GM12878 (cell line): ENCODE data around the gene TRAF2. TPM values are rescaled to one million over a fixed set of nuclear protein-coding genes. Genes with fewer than 3 reads are reported as not detected.

Source experiments
- ATAC-seq: fragments of 200-7000 bp; cut with Tn5 transposase; 3 replicates; pipeline ENCODE4 v1.9.1; 2020; ENCODE audit warnings: mild to moderate bottlenecking, moderate library complexity
- BruUV-seq: library from RNA; stranded (reverse); fragments of 400-500 nt; replicated peaks from 2 replicates; lab custom pipeline; 2021; lab: Mats Ljungman, UMichigan
- CTCF ChIA-PET: fragments of 300-600 bp; sonication (Branson Sonifier 250); formaldehyde crosslinking; extraction: SDS; loops from one replicate; lab custom pipeline; 2021; ENCODE audit warnings: inconsistent platforms; lab: Yijun Ruan, JAX
- POLR2A ChIA-PET: fragments of 350-600 bp; formaldehyde crosslinking; extraction: SDS; loops from one replicate; lab custom pipeline; 2021; ENCODE audit warnings: inconsistent platforms; lab: Charles Lee
- RAD21 ChIA-PET: fragments of 300-600 bp; sonication (Branson Sonifier 250); formaldehyde crosslinking; loops from one replicate; lab custom pipeline; 2023; ENCODE audit warnings: antibody characterized with exemption; ENCODE audit not compliant: unreplicated experiment; lab: Charles Lee
- SMC1A ChIA-PET: fragments of 300-600 bp; sonication (Branson Sonifier 250); formaldehyde crosslinking; loops from one replicate; lab custom pipeline; 2023; ENCODE audit not compliant: unreplicated experiment, uncharacterized antibody; lab: Charles Lee
- DNase-seq: peaks from one replicate; pipeline ENCODE4 v3.0.0-alpha.2; 2011; ENCODE audit warnings: low read depth, low spot score
- FAIRE-seq: peaks from 3 replicates; lab custom pipeline; 2011; peaks lifted over from hg19 to GRCh38; lab: Jason Lieb, UNC
- H2AFZ ChIP-seq: 2 replicates; pipeline ENCODE4 v1.6.0; 2011; ENCODE audit warnings: low read depth, low read length, control low read depth; ENCODE audit not compliant: control insufficient read depth
- H3K27ac ChIP-seq: 2 replicates; pipeline ENCODE4 v1.5.1; 2011; ENCODE audit warnings: control low read depth; ENCODE audit not compliant: control insufficient read depth, insufficient read depth
- H3K27me3 ChIP-seq, 2 experiments: replicated peaks in 1 of 2; 2 replicates each; pipeline versions ENCODE4 v1.6.0 to v1.6.1; 2011; ENCODE audit warnings: low read length in 1 of 2; ENCODE audit not compliant: control insufficient read depth in 2 of 2, insufficient read depth in 2 of 2
- H3K36me3 ChIP-seq, 2 experiments: 2 replicates each; pipeline ENCODE4 v1.5.1; 2011; ENCODE audit warnings: low read length in 1 of 2; ENCODE audit not compliant: control insufficient read depth in 2 of 2, insufficient read depth in 2 of 2
- H3K4me1 ChIP-seq: 2 replicates; pipeline ENCODE4 v1.6.1; 2011; ENCODE audit warnings: mild to moderate bottlenecking, low read length, moderate library complexity, mixed read lengths; ENCODE audit not compliant: control insufficient read depth, insufficient read depth
- H3K4me2 ChIP-seq: 2 replicates; pipeline ENCODE4 v1.6.0; 2011; ENCODE audit warnings: control low read depth; ENCODE audit not compliant: control insufficient read depth, insufficient read depth
- H3K4me3 ChIP-seq: fragments of 200-600 bp; sonication (generic); 2 replicates; pipeline ENCODE4 v1.5.1; 2016
- H3K79me2 ChIP-seq: 2 replicates; pipeline ENCODE4 v1.6.0; 2011; ENCODE audit warnings: low read length; ENCODE audit not compliant: control insufficient read depth, insufficient read depth
- H3K9ac ChIP-seq: 2 replicates; pipeline ENCODE4 v1.8.0; 2011; ENCODE audit warnings: low read length, control low read depth, mixed read lengths; ENCODE audit not compliant: control insufficient read depth, insufficient read depth
- H3K9me3 ChIP-seq: replicated peaks from 3 replicates; pipeline ENCODE4 v1.5.1; 2011; ENCODE audit warnings: mild to moderate bottlenecking, low read length; ENCODE audit not compliant: control insufficient read depth, insufficient read depth
- H4K20me1 ChIP-seq: 2 replicates; pipeline ENCODE4 v1.6.0; 2011; ENCODE audit not compliant: control insufficient read depth, insufficient read depth
- CBX3 ChIP-seq: fragments of 200-600 bp; sonication (generic); IDR thresholded peaks from 2 replicates; pipeline ENCODE4 v1.6.1; 2016; ENCODE audit warnings: low read depth, borderline replicate concordance
- DPF2 ChIP-seq: fragments of 450-650 bp; IDR thresholded peaks from 2 replicates; pipeline ENCODE4 v1.6.1; 2017; ENCODE audit warnings: mild to moderate bottlenecking
- NBN ChIP-seq: fragments of 450-650 bp; IDR thresholded peaks from 2 replicates; pipeline ENCODE4 v1.6.1; 2016
- NFXL1 ChIP-seq: fragments of 450-650 bp; IDR thresholded peaks from 2 replicates; pipeline ENCODE4 v1.6.1; 2017; ENCODE audit warnings: antibody characterized with exemption, mild to moderate bottlenecking, borderline replicate concordance
- NR2F1 ChIP-seq: fragments of 450-650 bp; conservative IDR thresholded peaks from 2 replicates; pipeline ENCODE4 v1.6.1; 2017; ENCODE audit warnings: mild to moderate bottlenecking
- PKNOX1 ChIP-seq: fragments of 450-650 bp; IDR thresholded peaks from 2 replicates; pipeline ENCODE4 v1.6.1; 2016; ENCODE audit warnings: mild to moderate bottlenecking
- PML ChIP-seq: IDR thresholded peaks from 2 replicates; pipeline ENCODE4 v1.6.1; 2012; ENCODE audit warnings: low read length, inconsistent platforms
- RAD51 ChIP-seq: fragments of 450-650 bp; IDR thresholded peaks from 2 replicates; pipeline ENCODE4 v1.6.1; 2016; ENCODE audit warnings: moderate library complexity, mild to moderate bottlenecking, inconsistent platforms
- USF1 ChIP-seq: IDR thresholded peaks from 2 replicates; pipeline ENCODE4 v1.6.1; 2011; ENCODE audit warnings: borderline replicate concordance, low read depth, mild to moderate bottlenecking, moderate library complexity, mixed read lengths, low read length; ENCODE audit not compliant: insufficient read depth; ENCODE audit errors: extremely low read length
- WRNIP1 ChIP-seq: IDR thresholded peaks from 2 replicates; pipeline ENCODE4 v1.6.1; 2011; ENCODE audit warnings: low read depth, low read length, improper control_type of control experiment, borderline replicate concordance
- WGBS: methylation state at CpG from one replicate; pipeline ENCODE4 v1.1.6; 2016; ENCODE audit warnings: low lambda C conversion rate; ENCODE audit not compliant: insufficient replicate concordance, insufficient coverage; ENCODE audit errors: missing lambda C conversion rate; 5-methylcytosine and 5-hydroxymethylcytosine counted together
- in situ Hi-C: fragments of 300-500 bp; cut with MboI; formaldehyde crosslinking; loops from 9 replicates; pipeline ENCODE4 v1.14.3; 2018; ENCODE audit warnings: mixed read lengths
- intact Hi-C: fragments of 100-400 bp; cut with micrococcal nuclease; formaldehyde crosslinking; loops from one replicate; pipeline ENCODE4 v1.14.2; 2022; ENCODE audit not compliant: unreplicated experiment
- polyA plus RNA-seq, 11 experiments: library from polyadenylated mRNA; depleted of rRNA in 4 of 11; unstranded in 6 of 11; stranded (reverse) in 5 of 11; fragments of >200 nt; fragmentation: Nextera tagmentation in 4 of 11; fragmentation: Illumina TruSeq in 1 of 11; extraction: Ambion mirVana in 4 of 11; extraction: Trizol in 1 of 11; gene quantifications; 1 replicate in 1 of 11; 2 replicates in 10 of 11; pipeline versions ENCODE4 v1.2.1 to v1.2.3, GENCODE V29; 2011 to 2016; ENCODE audit warnings: inconsistent platforms in 2 of 11, missing spikeins in 2 of 11, low read depth in 1 of 11
- total RNA-seq, 4 experiments: library from RNA; depleted of rRNA in 3 of 4; stranded (reverse); fragments of >200 nt in 3 of 4; fragmentation: Illumina TruSeq in 1 of 4; extraction: Trizol in 1 of 4; gene quantifications; 2 replicates each; pipeline versions ENCODE4 v1.2.1 to v1.2.3, GENCODE V29; 2013 to 2021

TRAF2 gene
- total and polyA plus RNA-seq, 10 of the 15 experiments (the other 5 are each of a cell fraction or from before 2014, with no cell fraction given), result 0.34 to 39.5 (median 18.7) TPM

GRCh38 chr9:136965771-136966484 lies 79.6 kb downstream of the TRAF2 start:
- peaks cover 7% of the 10 kb centered on the region for H3K4me1 ChIP-seq
- DNase-seq (no peak), ATAC-seq (peak; percentile 78), FAIRE-seq (no peak)
- in situ Hi-C loops, result no loop called here
- no peak overlapping the region for H3K27ac ChIP-seq
- H3K9me3 ChIP-seq, result no peaks in the 10 kb centered on the region
- peak overlapping the region; percentile 68; the same call in 1 of the 2 replicates for H3K4me2 ChIP-seq
- ChIA-PET RAD21 (interaction anchor here (1.7 to 2.4 kb wide), 2 partner anchors 18 to 34 kb away, joined by 7 to 10 read pairs; no protein-coding TSS in a partner anchor), POLR2A (interaction anchor here (0.6 to 0.7 kb wide), 3 partner anchors 27 to 140 kb away, joined by 3 to 4 read pairs (median 4); no protein-coding TSS in a partner anchor), CTCF (interaction anchor here (0.6 kb wide), 1 partner anchor 105 kb away, joined by 3 read pairs; no protein-coding TSS in a partner anchor), SMC1A (interaction anchor here (1.0 to 1.1 kb wide), 3 partner anchors 13 to 26 kb away, joined by 3 read pairs; partner anchors contain the start of gene PAXX)
- H4K20me1 ChIP-seq, result no peaks in the 10 kb centered on the region; the same call in 1 of the 2 replicates
- no peak overlapping the region for H3K9ac ChIP-seq
- H3K27me3 ChIP-seq, result no peaks in the 10 kb centered on the region
- H3K79me2 ChIP-seq, result no peaks in the 10 kb centered on the region
- TF ChIP-seq NBN (0 out of 2 replicates have a peak, but pooled peaks have one; percentile 25), CBX3 (no peak), PML (no peak), RAD51 (peak; percentile 84), NFXL1 (no peak), WRNIP1 (no peak), USF1 (peak; percentile 19), NR2F1 (peak; percentile 66; the same call in 1 of the 2 replicates), DPF2 (0 out of 2 replicates have a peak, but pooled peaks have one; percentile 22), PKNOX1 (peak; percentile 34; the same call in 1 of the 2 replicates)
- peak overlapping the region; percentile 29; the same call in 1 of the 2 replicates for H2AFZ ChIP-seq
- H3K4me3 ChIP-seq, result no peak overlapping the region
- BruUV-seq, result no TSS peak
- intact Hi-C loops, result no loop called here
- 22% methylated on average over 23 of the region's 23 CpGs for WGBS
- H3K36me3 ChIP-seq, result no peaks in the 10 kb centered on the region
